ENCODE measurements around the gene PLEKHB1. TPM values are rescaled to one million over a fixed set of nuclear protein-coding genes. Genes with fewer than 3 reads are reported as not detected.

Gene PLEKHB1
- polyA plus RNA-seq, 1 donor (not counting 4 experiments of a cell fraction or from before 2014, with no cell fraction given): not detected

DNA sequence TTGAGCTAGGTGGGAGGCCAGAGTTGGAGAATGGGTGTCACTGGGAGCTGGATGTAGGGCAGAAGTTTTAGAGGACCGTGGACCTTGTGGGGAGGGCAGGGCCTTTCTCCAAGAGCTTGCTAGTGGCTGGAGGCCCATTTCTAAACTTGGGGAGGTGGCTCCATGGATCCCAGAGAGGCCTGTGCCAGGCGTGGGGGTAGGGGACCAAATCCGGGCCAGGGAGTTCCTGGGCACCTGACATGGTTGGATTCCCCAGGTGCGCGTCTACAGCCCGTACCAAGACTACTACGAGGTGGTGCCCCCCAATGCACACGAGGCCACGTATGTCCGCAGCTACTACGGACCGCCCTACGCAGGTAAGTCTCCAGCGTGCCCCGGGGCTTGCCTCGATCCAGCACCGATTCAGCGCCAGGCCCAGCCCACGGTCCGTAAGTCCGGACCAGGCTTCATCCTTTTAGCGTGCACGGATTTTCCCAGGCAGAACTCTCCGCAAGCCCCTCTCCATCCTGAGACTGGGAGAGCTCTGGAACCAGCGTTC lies 14.2 kb downstream of the PLEKHB1 start:
- no peaks in the 10 kb centered on the region for H3K9me1 ChIP-seq (ENCODE audit: control insufficient read depth, extremely low read depth, insufficient read depth, low read length)
- H3K36me3 ChIP-seq (ENCODE audit: control insufficient read depth in 2 of 2, extremely low read depth in 1 of 2, insufficient read depth in 2 of 2, low read length in 2 of 2): no peaks in the 10 kb centered on the region
- DNase-seq (ENCODE audit: low read depth, low spot score) (no peak), FAIRE-seq (no peak)
- peak overlapping the region; percentile 84 for H2AFZ ChIP-seq (ENCODE audit: control insufficient read depth, low read length)
- H3K4me1 ChIP-seq (ENCODE audit: control insufficient read depth, extremely low read depth, insufficient read depth, low read length): no peaks in the 10 kb centered on the region
- peak overlapping the region; percentile 82 for H3K4me2 ChIP-seq (ENCODE audit: control insufficient read depth, extremely low read depth, insufficient read depth, low read depth, low read length)
- no peak for TF ChIP-seq EZH2 (IDR thresholded peaks at IDR 0.05; ENCODE audit: low read length)
- TF ChIP-seq, protein P1, sequence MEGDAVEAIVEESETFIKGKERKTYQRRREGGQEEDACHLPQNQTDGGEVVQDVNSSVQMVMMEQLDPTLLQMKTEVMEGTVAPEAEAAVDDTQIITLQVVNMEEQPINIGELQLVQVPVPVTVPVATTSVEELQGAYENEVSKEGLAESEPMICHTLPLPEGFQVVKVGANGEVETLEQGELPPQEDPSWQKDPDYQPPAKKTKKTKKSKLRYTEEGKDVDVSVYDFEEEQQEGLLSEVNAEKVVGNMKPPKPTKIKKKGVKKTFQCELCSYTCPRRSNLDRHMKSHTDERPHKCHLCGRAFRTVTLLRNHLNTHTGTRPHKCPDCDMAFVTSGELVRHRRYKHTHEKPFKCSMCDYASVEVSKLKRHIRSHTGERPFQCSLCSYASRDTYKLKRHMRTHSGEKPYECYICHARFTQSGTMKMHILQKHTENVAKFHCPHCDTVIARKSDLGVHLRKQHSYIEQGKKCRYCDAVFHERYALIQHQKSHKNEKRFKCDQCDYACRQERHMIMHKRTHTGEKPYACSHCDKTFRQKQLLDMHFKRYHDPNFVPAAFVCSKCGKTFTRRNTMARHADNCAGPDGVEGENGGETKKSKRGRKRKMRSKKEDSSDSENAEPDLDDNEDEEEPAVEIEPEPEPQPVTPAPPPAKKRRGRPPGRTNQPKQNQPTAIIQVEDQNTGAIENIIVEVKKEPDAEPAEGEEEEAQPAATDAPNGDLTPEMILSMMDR (optimal IDR thresholded peaks at IDR 0.05 in 1 of 3, IDR thresholded peaks at IDR 0.05 in 1 of 3, conservative IDR thresholded peaks at IDR 0.05 in 1 of 3; ENCODE audit: extremely low read depth in 1 of 3, insufficient read depth in 2 of 3, low read length in 3 of 3): no peak
- H3K27me3 ChIP-seq (ENCODE audit: control insufficient read depth, extremely low read depth, insufficient read depth, low read length): peaks cover 2% of the 10 kb centered on the region
- H3K9ac ChIP-seq (ENCODE audit: control insufficient read depth, extremely low read depth, insufficient read depth, low read length): peak overlapping the region; percentile 42
- H3K27ac ChIP-seq (ENCODE audit: control insufficient read depth, insufficient read depth, low read length): no peak overlapping the region
- no peaks in the 10 kb centered on the region for H3K79me2 ChIP-seq (ENCODE audit: control insufficient read depth, insufficient read depth, low read length)
- H3K9me3 ChIP-seq (ENCODE audit: control insufficient read depth, low read depth, low read length): no peaks in the 10 kb centered on the region
- dilution Hi-C loops (cut with MboI; ENCODE audit: extremely low pct_ligation_motif_present, low sequenced_read_pairs): no loop called here
- H3K4me3 ChIP-seq (ENCODE audit: control insufficient read depth in 2 of 3, extremely low read depth in 1 of 3, insufficient read depth in 2 of 3, low read depth in 1 of 3, low read length in 3 of 3): peak overlapping the region; percentile 30 to 49 (median 42)
- H4K20me1 ChIP-seq (ENCODE audit: control insufficient read depth, extremely low read depth, insufficient read depth, low read length): no peaks in the 10 kb centered on the region

DNA sequence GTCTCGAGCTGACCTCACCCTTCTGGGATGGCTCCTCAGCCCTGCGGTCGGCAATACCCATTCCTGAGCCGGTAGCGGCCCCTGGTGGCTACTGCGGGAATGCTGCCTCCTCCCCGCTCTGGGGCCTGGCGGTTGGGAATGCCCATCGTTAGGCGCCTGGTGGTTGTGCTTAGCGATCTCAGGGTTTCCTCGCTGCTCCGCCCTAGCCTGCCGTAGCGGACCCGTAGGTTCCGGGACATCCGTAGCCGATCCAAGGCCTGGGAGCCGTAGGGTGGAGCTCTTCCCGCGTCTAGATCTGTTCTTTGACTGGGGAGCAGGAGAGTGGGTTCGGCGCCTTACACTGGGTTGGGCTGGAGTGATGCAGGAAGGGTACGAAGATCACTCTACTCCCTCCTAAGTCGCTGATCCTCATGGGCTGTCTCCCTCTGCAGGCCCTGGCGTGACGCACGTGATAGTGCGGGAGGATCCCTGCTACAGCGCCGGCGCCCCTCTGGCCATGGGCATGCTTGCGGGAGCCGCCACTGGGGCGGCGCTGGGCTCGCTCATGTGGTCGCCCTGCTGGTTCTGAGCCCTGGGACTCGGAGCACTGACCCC lies 14.8 kb downstream of the PLEKHB1 start:
- peak overlapping the region; percentile 83 for H2AFZ ChIP-seq (ENCODE audit: control insufficient read depth, low read length)
- H3K9ac ChIP-seq (ENCODE audit: control insufficient read depth, extremely low read depth, insufficient read depth, low read length): peak overlapping the region; percentile 51
- peaks cover 2% of the 10 kb centered on the region for H3K27me3 ChIP-seq (ENCODE audit: control insufficient read depth, extremely low read depth, insufficient read depth, low read length)
- no peaks in the 10 kb centered on the region for H3K4me1 ChIP-seq (ENCODE audit: control insufficient read depth, extremely low read depth, insufficient read depth, low read length)
- H3K79me2 ChIP-seq (ENCODE audit: control insufficient read depth, insufficient read depth, low read length): no peaks in the 10 kb centered on the region
- no peak for FAIRE-seq
- H3K27ac ChIP-seq (ENCODE audit: control insufficient read depth, insufficient read depth, low read length): no peak overlapping the region
- peak overlapping the region; percentile 30 to 61 (median 42) for H3K4me3 ChIP-seq (ENCODE audit: control insufficient read depth in 2 of 3, extremely low read depth in 1 of 3, insufficient read depth in 2 of 3, low read depth in 1 of 3, low read length in 3 of 3)
- no peaks in the 10 kb centered on the region for H4K20me1 ChIP-seq (ENCODE audit: control insufficient read depth, extremely low read depth, insufficient read depth, low read length)
- no peaks in the 10 kb centered on the region for H3K9me1 ChIP-seq (ENCODE audit: control insufficient read depth, extremely low read depth, insufficient read depth, low read length)
- H3K4me2 ChIP-seq (ENCODE audit: control insufficient read depth, extremely low read depth, insufficient read depth, low read depth, low read length): peak overlapping the region; percentile 82
- no peaks in the 10 kb centered on the region for H3K9me3 ChIP-seq (ENCODE audit: control insufficient read depth, low read depth, low read length)
- dilution Hi-C loops (cut with MboI; ENCODE audit: extremely low pct_ligation_motif_present, low sequenced_read_pairs): no loop called here
- TF ChIP-seq, protein P1 (optimal IDR thresholded peaks at IDR 0.05 in 1 of 3, IDR thresholded peaks at IDR 0.05 in 1 of 3, conservative IDR thresholded peaks at IDR 0.05 in 1 of 3; ENCODE audit: extremely low read depth in 1 of 3, insufficient read depth in 2 of 3, low read length in 3 of 3): peak; percentile 96 to 99 (median 98)
- no peak for TF ChIP-seq EZH2 (IDR thresholded peaks at IDR 0.05; ENCODE audit: low read length)
- no peaks in the 10 kb centered on the region for H3K36me3 ChIP-seq (ENCODE audit: control insufficient read depth in 2 of 2, extremely low read depth in 1 of 2, insufficient read depth in 2 of 2, low read length in 2 of 2)
- peak; percentile 11 for DNase-seq (ENCODE audit: low read depth, low spot score)

Data from keratinocyte (primary cell).